Transverse colon (tissue), 4 donors: ENCODE measurements around the gene INTS7.

Experiments used
- CTCF ChIP-seq, 5 experiments: fragments of 200-600 bp in 3 of 5; fragments of 450-650 bp in 2 of 5; sonication (generic) in 3 of 5; IDR thresholded peaks; 1 replicate in 2 of 5; 2 replicates in 3 of 5; pipeline ENCODE4 v1.5.1; 2016 to 2017; ENCODE audit warnings: antibody characterized with exemption in 5 of 5, inconsistent platforms in 3 of 5, mild to moderate bottlenecking in 2 of 5, moderate library complexity in 1 of 5
- EP300 ChIP-seq: sonication (generic); formaldehyde crosslinking; IDR thresholded peaks from one replicate; pipeline ENCODE4 v1.6.1; 2017; ENCODE audit warnings: antibody characterized with exemption, low read depth
- POLR2A ChIP-seq: fragments of 450-650 bp; IDR thresholded peaks from one replicate; pipeline ENCODE4 v1.6.1; 2016; ENCODE audit warnings: antibody characterized with exemption, mild to moderate bottlenecking, moderate library complexity
- POLR2AphosphoS5 ChIP-seq, 3 donors: sonication (generic); formaldehyde crosslinking; IDR thresholded peaks; one replicate each; pipeline ENCODE4 v1.6.1; 2016; ENCODE audit warnings: antibody characterized with exemption in 3 of 3

DNA sequence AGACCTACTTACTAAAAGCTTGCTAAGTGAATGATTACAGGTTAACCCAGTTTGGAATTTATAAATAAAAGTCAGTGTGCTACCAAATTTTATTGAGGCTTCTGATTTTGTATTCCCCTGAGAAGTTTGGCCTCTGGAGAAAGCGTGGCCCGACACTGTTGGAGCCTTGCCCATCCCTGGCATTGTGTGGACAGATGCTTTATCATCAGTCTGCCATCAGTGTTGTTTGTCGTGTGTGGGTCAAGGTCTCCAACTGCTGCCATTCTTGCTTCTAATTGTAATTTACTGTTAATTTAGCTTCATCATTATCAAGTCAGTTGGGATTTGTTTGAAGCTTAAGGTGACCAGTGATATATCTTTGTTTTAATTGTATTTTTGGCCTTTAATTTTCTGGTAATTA is 142.8 kb downstream of the INTS7 start:
- TF ChIP-seq CTCF (IDR thresholded peaks at IDR 0.05): no peak
- no peak for TF ChIP-seq POLR2A
- no peak for TF ChIP-seq EP300
- no peak for TF ChIP-seq POLR2AphosphoS5 (IDR thresholded peaks at IDR 0.05)
